Parathyroid adenoma (tissue), 2 donors: ENCODE measurements around the gene LDHD.

Source experiments
- H2AFZ ChIP-seq: fragments of 300-600 bp; sonication (generic); one replicate; pipeline ENCODE4 v1.7.0; 2017; ENCODE audit warnings: antibody characterized with exemption, mild to moderate bottlenecking
- H3K27ac ChIP-seq: fragments of 300-600 bp; sonication (generic); one replicate; pipeline ENCODE4 v1.7.0; 2017
- H3K27me3 ChIP-seq: fragments of 300-600 bp; sonication (generic); one replicate; pipeline ENCODE4 v1.7.0; 2017; ENCODE audit warnings: low read length; ENCODE audit not compliant: control insufficient read depth, insufficient read depth
- H3K36me3 ChIP-seq: fragments of 300-600 bp; sonication (generic); one replicate; pipeline ENCODE4 v1.7.0; 2017; ENCODE audit warnings: low read length; ENCODE audit not compliant: control insufficient read depth, insufficient read depth
- H3K4me1 ChIP-seq: fragments of 300-600 bp; sonication (generic); one replicate; pipeline ENCODE4 v1.7.0; 2017; ENCODE audit warnings: control low read depth
- H3K4me2 ChIP-seq: fragments of 300-600 bp; sonication (generic); one replicate; pipeline ENCODE4 v1.7.0; 2017; ENCODE audit warnings: low read length
- H3K4me3 ChIP-seq: fragments of 300-600 bp; sonication (generic); one replicate; pipeline ENCODE4 v1.7.0; 2017; ENCODE audit warnings: low read depth, low read length
- H3K79me2 ChIP-seq: fragments of 300-600 bp; sonication (generic); one replicate; pipeline ENCODE4 v1.7.0; 2017; ENCODE audit warnings: control low read depth
- H3K9ac ChIP-seq: fragments of 300-600 bp; sonication (generic); one replicate; pipeline ENCODE4 v1.7.0; 2017; ENCODE audit warnings: mild to moderate bottlenecking
- H3K9me3 ChIP-seq: fragments of 300-600 bp; sonication (generic); one replicate; pipeline ENCODE4 v1.7.0; 2017; ENCODE audit warnings: low read length; ENCODE audit not compliant: control insufficient read depth
- CTCF ChIP-seq: fragments of 300-600 bp; sonication (generic); IDR thresholded peaks from one replicate; pipeline ENCODE4 v1.7.0; 2017; ENCODE audit warnings: antibody characterized with exemption, mild to moderate bottlenecking
- donor health status: primary hyperparathyroidism.

The LDHD gene

GRCh38 chr16:75116911-75117245 lies 298 bp upstream of the LDHD start:
- no peak for TF ChIP-seq CTCF
- no peak overlapping the region for H3K27ac ChIP-seq

GRCh38 chr16:75114946-75115825 lies 1.4 kb downstream of the LDHD start:
- Histone ChIP-seq H3K27ac (no peak overlapping the region), H2AFZ (no peak overlapping the region), H3K4me1 (peaks cover 20% of the 10 kb centered on the region), H3K27me3 (no peaks in the 10 kb centered on the region), H3K9ac (no peak overlapping the region), H3K4me3 (no peak overlapping the region), H3K4me2 (peak overlapping the region; percentile 80), H3K79me2 (peaks cover 2% of the 10 kb centered on the region), H3K36me3 (no peaks in the 10 kb centered on the region), H3K9me3 (no peaks in the 10 kb centered on the region)
- no peak for TF ChIP-seq CTCF

More at GRCh38 chr16:75116911-75117245, 298 bp upstream of the LDHD start:
- H2AFZ ChIP-seq, result peak overlapping the region; percentile 92
- no peak overlapping the region for H3K4me3 ChIP-seq
- peak overlapping the region; percentile 80 for H3K4me2 ChIP-seq
- no peaks in the 10 kb centered on the region for H3K36me3 ChIP-seq
- H3K27me3 ChIP-seq, result no peaks in the 10 kb centered on the region
- H3K9ac ChIP-seq, result no peak overlapping the region
- peaks cover 6% of the 10 kb centered on the region for H3K4me1 ChIP-seq
- no peaks in the 10 kb centered on the region for H3K9me3 ChIP-seq
- peaks cover 2% of the 10 kb centered on the region for H3K79me2 ChIP-seq

GRCh38 chr16:75114179-75114945 lies 2.2 kb downstream of the LDHD start:
- Histone ChIP-seq H3K27me3 (no peaks in the 10 kb centered on the region), H3K79me2 (peaks cover 2% of the 10 kb centered on the region), H3K4me3 (no peak overlapping the region), H3K36me3 (no peaks in the 10 kb centered on the region), H3K27ac (no peak overlapping the region), H3K4me2 (no peak overlapping the region), H3K9me3 (no peaks in the 10 kb centered on the region), H2AFZ (no peak overlapping the region), H3K4me1 (peaks cover 28% of the 10 kb centered on the region), H3K9ac (no peak overlapping the region)
- no peak for TF ChIP-seq CTCF

- no peak overlapping the region for H3K4me2 ChIP-seq
- no peaks in the 10 kb centered on the region for H3K36me3 ChIP-seq
- no peaks in the 10 kb centered on the region for H3K9me3 ChIP-seq
- H3K27me3 ChIP-seq, result no peaks in the 10 kb centered on the region
- no peak overlapping the region for H3K27ac ChIP-seq
- no peak overlapping the region for H3K9ac ChIP-seq
- TF ChIP-seq CTCF, result no peak
- no peak overlapping the region for H2AFZ ChIP-seq
- no peak overlapping the region for H3K4me3 ChIP-seq
- H3K4me1 ChIP-seq, result peaks cover 33% of the 10 kb centered on the region
- H3K79me2 ChIP-seq, result peaks cover 2% of the 10 kb centered on the region
These were observed 2.9 kb downstream of the LDHD start for GRCh38 chr16:75113541-75114121.
